ENCODE measurements around the gene HSD17B3. TPM values are rescaled to one million over a fixed set of nuclear protein-coding genes. Genes with fewer than 3 reads are reported as not detected.
"Not testable (repeated sequence)": the region's sequence is repeated elsewhere in the genome, so short reads cannot be mapped to it uniquely, and the experiment has no call there.

HSD17B3 gene
- total and polyA plus RNA-seq, 2 donors (not counting 1 experiment from before 2014, with no cell fraction given): not detected

DNA sequence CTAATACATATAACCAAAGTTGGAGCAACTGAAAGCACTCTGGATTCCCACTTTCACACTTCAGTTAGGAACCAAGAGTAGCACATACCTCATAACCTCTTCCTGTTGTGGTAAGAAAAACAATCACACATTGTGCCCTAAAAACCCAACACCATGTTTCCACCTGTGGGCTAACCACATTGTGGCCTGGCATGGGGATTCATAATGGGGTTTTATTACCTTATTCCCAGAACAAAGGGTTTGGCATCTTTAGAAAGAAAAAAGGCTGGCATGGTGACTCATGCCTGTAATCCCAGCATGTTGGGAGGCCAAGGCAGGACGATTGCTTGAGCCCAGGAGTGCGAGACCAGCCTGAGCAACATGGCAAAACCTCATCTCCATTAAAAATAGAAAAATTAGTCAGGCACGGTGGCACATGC is 60.6 kb downstream of the HSD17B3 start:
- WGBS (ENCODE audit: insufficient coverage): no CpG with 5 or more reads among the region's 3 CpGs
- H3K4me3 Mint-ChIP-seq: no peak overlapping the region
- intact Hi-C loops (cut with micrococcal nuclease): no loop called here
- DNase-seq: no peak
- H3K79me2 ChIP-seq (ENCODE audit: control insufficient read depth, insufficient read depth, low read length): no peaks in the 10 kb centered on the region
- H3K9me3 ChIP-seq (ENCODE audit: control extremely low read depth in 1 of 3, control insufficient read depth in 2 of 3, insufficient read depth in 1 of 3, low read length in 2 of 3): no peaks in the 10 kb centered on the region
- ATAC-seq (ENCODE audit: low read depth): no peak
- H4K20me1 ChIP-seq (ENCODE audit: control insufficient read depth, insufficient read depth, low read length, poor library complexity, severe bottlenecking): no peaks in the 10 kb centered on the region
- POLR2A ChIA-PET: no interaction called here
- CTCF ChIA-PET: no interaction called here
- no peaks in the 10 kb centered on the region for H3K9me3 Mint-ChIP-seq (ENCODE audit: insufficient read depth)
- no peak overlapping the region for H3K4me2 ChIP-seq (replicated peaks; ENCODE audit: low read depth, low read length, poor library complexity, severe bottlenecking)
- no peak overlapping the region for H2AFZ ChIP-seq (ENCODE audit: insufficient read depth, low read depth, low read length, poor library complexity, severe bottlenecking)
- no peak overlapping the region for H3K4me3 ChIP-seq (ENCODE audit: control extremely low read depth in 1 of 5, extremely low read depth in 1 of 5, insufficient read depth in 1 of 5, low read depth in 2 of 5, low read length in 4 of 5)
- no peaks in the 10 kb centered on the region for H3K4me1 ChIP-seq (ENCODE audit: control insufficient read depth in 2 of 2, insufficient read depth in 2 of 2, low read length in 2 of 2)
- no peak overlapping the region for H3K9ac ChIP-seq (ENCODE audit: low read length)
- H3K27ac Mint-ChIP-seq: no peak overlapping the region
- H3K4me1 Mint-ChIP-seq: no peaks in the 10 kb centered on the region
- no peak for TF ChIP-seq EZH2 (IDR thresholded peaks at IDR 0.05; ENCODE audit: borderline replicate concordance, insufficient read depth, low read depth, low read length, poor library complexity, severe bottlenecking)
- TF ChIP-seq, protein P1, sequence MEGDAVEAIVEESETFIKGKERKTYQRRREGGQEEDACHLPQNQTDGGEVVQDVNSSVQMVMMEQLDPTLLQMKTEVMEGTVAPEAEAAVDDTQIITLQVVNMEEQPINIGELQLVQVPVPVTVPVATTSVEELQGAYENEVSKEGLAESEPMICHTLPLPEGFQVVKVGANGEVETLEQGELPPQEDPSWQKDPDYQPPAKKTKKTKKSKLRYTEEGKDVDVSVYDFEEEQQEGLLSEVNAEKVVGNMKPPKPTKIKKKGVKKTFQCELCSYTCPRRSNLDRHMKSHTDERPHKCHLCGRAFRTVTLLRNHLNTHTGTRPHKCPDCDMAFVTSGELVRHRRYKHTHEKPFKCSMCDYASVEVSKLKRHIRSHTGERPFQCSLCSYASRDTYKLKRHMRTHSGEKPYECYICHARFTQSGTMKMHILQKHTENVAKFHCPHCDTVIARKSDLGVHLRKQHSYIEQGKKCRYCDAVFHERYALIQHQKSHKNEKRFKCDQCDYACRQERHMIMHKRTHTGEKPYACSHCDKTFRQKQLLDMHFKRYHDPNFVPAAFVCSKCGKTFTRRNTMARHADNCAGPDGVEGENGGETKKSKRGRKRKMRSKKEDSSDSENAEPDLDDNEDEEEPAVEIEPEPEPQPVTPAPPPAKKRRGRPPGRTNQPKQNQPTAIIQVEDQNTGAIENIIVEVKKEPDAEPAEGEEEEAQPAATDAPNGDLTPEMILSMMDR (IDR thresholded peaks at IDR 0.05): no peak
- H3K27ac ChIP-seq (ENCODE audit: low read length in 2 of 2): no peak overlapping the region
- H3K27me3 ChIP-seq (replicated peaks in 1 of 4; ENCODE audit: control extremely low read depth in 1 of 4, control insufficient read depth in 3 of 4, insufficient read depth in 4 of 4, low read length in 3 of 4): peaks cover 0 to 8% (median 1%) of the 10 kb centered on the region in 4 experiments
- H3K27me3 Mint-ChIP-seq: peaks cover 35% of the 10 kb centered on the region
- H3K36me3 ChIP-seq (replicated peaks in 1 of 2; ENCODE audit: control extremely low read depth in 1 of 2, control insufficient read depth in 1 of 2, extremely low read depth in 1 of 2, insufficient read depth in 2 of 2, low read length in 1 of 2): no peaks in the 10 kb centered on the region

DNA sequence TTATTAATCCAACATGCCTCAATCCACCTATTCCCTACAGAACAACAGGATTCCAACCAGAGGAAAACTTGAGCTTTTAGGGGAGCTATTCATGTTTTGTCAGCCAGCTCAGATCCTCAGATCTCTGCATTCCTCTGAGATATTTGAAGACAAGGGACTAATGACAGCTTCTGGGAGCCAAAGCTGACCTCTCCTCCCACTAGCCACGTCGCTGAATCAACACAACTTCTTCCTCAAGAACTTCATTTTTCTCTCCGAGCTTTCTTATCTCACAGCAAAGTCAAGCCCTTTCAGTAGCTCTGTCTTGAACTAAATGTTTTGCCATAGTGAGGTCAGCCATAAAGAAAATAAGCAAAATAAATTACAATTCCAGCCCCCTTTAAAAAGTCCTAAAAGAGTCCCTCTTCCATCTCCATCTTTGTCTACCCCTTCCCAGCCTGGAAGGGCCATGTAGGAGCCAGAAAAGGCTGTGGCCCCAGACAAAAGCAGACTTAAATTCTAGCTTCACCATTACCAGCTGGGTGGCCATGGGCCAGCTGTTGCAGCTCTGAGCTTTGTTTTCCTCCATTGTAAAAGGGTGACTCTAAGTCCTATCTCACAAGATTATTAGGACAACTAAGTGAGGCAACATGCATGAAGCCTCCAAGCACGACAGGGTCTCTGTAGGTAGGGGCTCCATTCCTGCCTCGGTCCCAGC is 65.0 kb downstream of the HSD17B3 start:
- TF ChIP-seq, protein P1 (IDR thresholded peaks at IDR 0.05): no peak
- Mint-ChIP-seq H3K9me3 (ENCODE audit: insufficient read depth) (no peaks in the 10 kb centered on the region), H3K4me1 (no peaks in the 10 kb centered on the region), H3K4me3 (no peak overlapping the region), H3K27ac (no peak overlapping the region), H3K27me3 (peaks cover 31% of the 10 kb centered on the region)
- Histone ChIP-seq H3K4me3 (ENCODE audit: control extremely low read depth in 1 of 5, extremely low read depth in 1 of 5, insufficient read depth in 1 of 5, low read depth in 2 of 5, low read length in 4 of 5) (no peak overlapping the region), H3K27me3 (replicated peaks in 1 of 4; ENCODE audit: control extremely low read depth in 1 of 4, control insufficient read depth in 3 of 4, insufficient read depth in 4 of 4, low read length in 3 of 4) (peaks cover 0 to 8% (median 0%) of the 10 kb centered on the region in 4 experiments), H3K9ac (ENCODE audit: low read length) (no peak overlapping the region), H3K4me1 (ENCODE audit: control insufficient read depth in 2 of 2, insufficient read depth in 2 of 2, low read length in 2 of 2) (no peaks in the 10 kb centered on the region), H4K20me1 (ENCODE audit: control insufficient read depth, insufficient read depth, low read length, poor library complexity, severe bottlenecking) (no peaks in the 10 kb centered on the region), H3K79me2 (ENCODE audit: control insufficient read depth, insufficient read depth, low read length) (no peaks in the 10 kb centered on the region), H3K36me3 (replicated peaks in 1 of 2; ENCODE audit: control extremely low read depth in 1 of 2, control insufficient read depth in 1 of 2, extremely low read depth in 1 of 2, insufficient read depth in 2 of 2, low read length in 1 of 2) (no peaks in the 10 kb centered on the region), H3K4me2 (replicated peaks; ENCODE audit: low read depth, low read length, poor library complexity, severe bottlenecking) (no peak overlapping the region), H3K27ac (ENCODE audit: low read length in 2 of 2) (no peak overlapping the region), H2AFZ (ENCODE audit: insufficient read depth, low read depth, low read length, poor library complexity, severe bottlenecking) (no peak overlapping the region), H3K9me3 (ENCODE audit: control extremely low read depth in 1 of 3, control insufficient read depth in 2 of 3, insufficient read depth in 1 of 3, low read length in 2 of 3) (no peaks in the 10 kb centered on the region)
- 81% methylated on average over 4 of the region's 5 CpGs for WGBS (ENCODE audit: insufficient coverage)
- no peak for ATAC-seq (ENCODE audit: low read depth)
- CTCF ChIA-PET: interaction anchor here (1.2 kb wide), 1 partner anchor 9 kb away, joined by 3 read pairs; no protein-coding TSS in a partner anchor
- no peak for DNase-seq
- intact Hi-C loops (cut with micrococcal nuclease): no loop called here
- POLR2A ChIA-PET: no interaction called here

- H3K27me3 ChIP-seq (replicated peaks in 1 of 4; ENCODE audit: control extremely low read depth in 1 of 4, control insufficient read depth in 3 of 4, insufficient read depth in 4 of 4, low read length in 3 of 4); H2AFZ ChIP-seq (ENCODE audit: insufficient read depth, low read depth, low read length, poor library complexity, severe bottlenecking); H3K36me3 ChIP-seq (replicated peaks in 1 of 2; ENCODE audit: control extremely low read depth in 1 of 2, control insufficient read depth in 1 of 2, extremely low read depth in 1 of 2, insufficient read depth in 2 of 2, low read length in 1 of 2); ATAC-seq (ENCODE audit: low read depth); H3K4me3 Mint-ChIP-seq; POLR2A ChIA-PET; H3K4me2 ChIP-seq (replicated peaks; ENCODE audit: low read depth, low read length, poor library complexity, severe bottlenecking); H3K27ac ChIP-seq (ENCODE audit: low read length in 2 of 2); H4K20me1 ChIP-seq (ENCODE audit: control insufficient read depth, insufficient read depth, low read length, poor library complexity, severe bottlenecking); DNase-seq; H3K9me3 Mint-ChIP-seq (ENCODE audit: insufficient read depth); H3K9ac ChIP-seq (ENCODE audit: low read length); H3K4me1 ChIP-seq (ENCODE audit: control insufficient read depth in 2 of 2, insufficient read depth in 2 of 2, low read length in 2 of 2); H3K4me3 ChIP-seq (ENCODE audit: control extremely low read depth in 1 of 5, extremely low read depth in 1 of 5, insufficient read depth in 1 of 5, low read depth in 2 of 5, low read length in 4 of 5); H3K27ac Mint-ChIP-seq; intact Hi-C loops (cut with micrococcal nuclease); H3K4me1 Mint-ChIP-seq; H3K9me3 ChIP-seq (ENCODE audit: control extremely low read depth in 1 of 3, control insufficient read depth in 2 of 3, insufficient read depth in 1 of 3, low read length in 2 of 3); H3K79me2 ChIP-seq (ENCODE audit: control insufficient read depth, insufficient read depth, low read length): not testable (repeated sequence)
- 83% methylated on average over 2 of the region's 6 CpGs for WGBS (ENCODE audit: insufficient coverage)
- CTCF ChIA-PET: interaction anchor here (1.2 kb wide), 1 partner anchor 8 kb away, joined by 3 read pairs; no protein-coding TSS in a partner anchor
- H3K27me3 Mint-ChIP-seq: peaks cover 31% of the 10 kb centered on the region
These were observed 65.6 kb downstream of the HSD17B3 start for GRCh38 chr9:96236337-96236736.

All from B cell (primary cell).